WERI-Rb-1 (cell line): ENCODE data around the gene FBXO31.

Experiments
- DNase-seq: peaks from one replicate; pipeline ENCODE4 v3.0.0-alpha.2; 2020
- H3K27ac ChIP-seq: fragments of 250-450 bp; sonication (Bioruptor Pico); 2 replicates; pipeline ENCODE4 v1.5.1; 2020; ENCODE audit warnings: mild to moderate bottlenecking, moderate library complexity
- H3K27me3 ChIP-seq: fragments of 250-450 bp; sonication (Bioruptor Pico); 2 replicates; pipeline ENCODE4 v1.5.1; 2021; ENCODE audit warnings: mild to moderate bottlenecking, low read depth, moderate library complexity; ENCODE audit not compliant: insufficient read depth, severe bottlenecking
- H3K36me3 ChIP-seq: fragments of 250-450 bp; sonication (Bioruptor Pico); 2 replicates; pipeline ENCODE4 v1.5.1; 2020; ENCODE audit warnings: mild to moderate bottlenecking, moderate library complexity
- H3K4me3 ChIP-seq: 2 replicates; pipeline ENCODE4 v1.5.1; 2011; ENCODE audit warnings: low read depth, mild to moderate bottlenecking, control low read depth, low read length
- H3K9me3 ChIP-seq: fragments of 250-450 bp; sonication (Bioruptor Pico); 2 replicates; pipeline ENCODE4 v1.5.1; 2021; ENCODE audit warnings: mild to moderate bottlenecking, moderate library complexity; ENCODE audit not compliant: severe bottlenecking
- CTCF ChIP-seq: IDR thresholded peaks from 2 replicates; pipeline ENCODE4 v1.5.1; 2011; ENCODE audit warnings: low read depth, mild to moderate bottlenecking, control low read depth, inconsistent platforms, low read length

The FBXO31 gene

GRCh38 chr16:87359121-87359520 lies 24.5 kb downstream of the FBXO31 start:
- H3K9me3 ChIP-seq: no peaks in the 10 kb centered on the region
- peak; percentile 7; the same call in 1 of the 2 replicates for TF ChIP-seq CTCF
- H3K36me3 ChIP-seq: peaks cover 31% of the 10 kb centered on the region
- H3K4me3 ChIP-seq: no peak overlapping the region
- peak overlapping the region; percentile 86 for H3K27ac ChIP-seq
- no peaks in the 10 kb centered on the region for H3K27me3 ChIP-seq
- DNase-seq: peak; percentile 25

- TF ChIP-seq CTCF: no peak
- DNase-seq: peak; percentile 84
- Histone ChIP-seq H3K4me3 (no peak overlapping the region), H3K36me3 (peaks cover 31% of the 10 kb centered on the region), H3K27ac (peak overlapping the region; percentile 86), H3K9me3 (no peaks in the 10 kb centered on the region), H3K27me3 (no peaks in the 10 kb centered on the region)
Observed at GRCh38 chr16:87358696-87359095, 24.9 kb downstream of the FBXO31 start.

GRCh38 chr16:87358250-87358649 lies 25.3 kb downstream of the FBXO31 start:
- Histone ChIP-seq H3K27ac (peak overlapping the region; percentile 86), H3K4me3 (no peak overlapping the region), H3K9me3 (no peaks in the 10 kb centered on the region), H3K36me3 (peaks cover 31% of the 10 kb centered on the region), H3K27me3 (no peaks in the 10 kb centered on the region)
- no peak for DNase-seq
- TF ChIP-seq CTCF: no peak

GRCh38 chr16:87356491-87356853 lies 27.1 kb downstream of the FBXO31 start:
- Histone ChIP-seq H3K27ac (peak overlapping the region; percentile 20; the same call in 1 of the 2 replicates), H3K27me3 (no peaks in the 10 kb centered on the region), H3K36me3 (peaks cover 23% of the 10 kb centered on the region), H3K4me3 (no peak overlapping the region), H3K9me3 (no peaks in the 10 kb centered on the region)
- TF ChIP-seq CTCF: no peak
- DNase-seq: no peak

GRCh38 chr16:87353613-87354012 lies 30.0 kb downstream of the FBXO31 start:
- Histone ChIP-seq H3K27ac (peak overlapping the region; percentile 98), H3K9me3 (no peaks in the 10 kb centered on the region), H3K4me3 (no peak overlapping the region), H3K27me3 (no peaks in the 10 kb centered on the region), H3K36me3 (peaks cover 11% of the 10 kb centered on the region)
- no peak for TF ChIP-seq CTCF
- DNase-seq: no peak

- Histone ChIP-seq H3K27me3 (no peaks in the 10 kb centered on the region), H3K9me3 (no peaks in the 10 kb centered on the region), H3K27ac (peak overlapping the region; percentile 98), H3K4me3 (no peak overlapping the region; the same call in 1 of the 2 replicates), H3K36me3 (peaks cover 9% of the 10 kb centered on the region)
- peak; percentile 61 for DNase-seq
- TF ChIP-seq CTCF: peak; percentile 29; the same call in 1 of the 2 replicates
Observed at GRCh38 chr16:87352818-87353217, 30.8 kb downstream of the FBXO31 start.
